ENCODE results near the gene HEBP1. TPM values are rescaled to one million over a fixed set of nuclear protein-coding genes. Genes with fewer than 3 reads are reported as not detected.
A peak's percentile ranks its signal among the peaks of the same experiment; 100 is the strongest.

The HEBP1 gene
- total RNA-seq, 1 experiment from 2014 or later, result 4.1 TPM

- no peak for DNase-seq (ENCODE audit: low read depth)
Observed at GRCh38 chr12:12990700-12991468, 9.2 kb downstream of the HEBP1 start.

GRCh38 chr12:12987421-12987820 lies 12.6 kb downstream of the HEBP1 start:
- DNase-seq (ENCODE audit: low read depth), result no peak

- no peak for DNase-seq (ENCODE audit: low read depth)
Observed at GRCh38 chr12:12986775-12987331, 13.2 kb downstream of the HEBP1 start.

- DNase-seq (ENCODE audit: low read depth), result peak; percentile 6
Observed at GRCh38 chr12:12985817-12986408, 14.2 kb downstream of the HEBP1 start.

- no peak for DNase-seq (ENCODE audit: low read depth)
Observed at GRCh38 chr12:12984149-12984548, 15.9 kb downstream of the HEBP1 start.

- DNase-seq (ENCODE audit: low read depth), result peak; percentile 54
Observed at GRCh38 chr12:12983420-12984035, 16.5 kb downstream of the HEBP1 start.

- no peak for DNase-seq (ENCODE audit: low read depth)
Observed at GRCh38 chr12:12982331-12982730, 17.7 kb downstream of the HEBP1 start.

GRCh38 chr12:12979731-12980259 lies 20.3 kb downstream of the HEBP1 start:
- DNase-seq (ENCODE audit: low read depth), result peak; percentile 48

GRCh38 chr12:12979126-12979525 lies 20.9 kb downstream of the HEBP1 start:
- DNase-seq (ENCODE audit: low read depth), result no peak

- no peak for DNase-seq (ENCODE audit: low read depth)
Observed at GRCh38 chr12:12977231-12977630, 22.8 kb downstream of the HEBP1 start.

GRCh38 chr12:12976366-12976765 lies 23.7 kb downstream of the HEBP1 start:
- DNase-seq (ENCODE audit: low read depth), result peak; percentile 83

- peak; percentile 66 for DNase-seq (ENCODE audit: low read depth)
Observed at GRCh38 chr12:12975322-12976077, 24.6 kb downstream of the HEBP1 start.

GRCh38 chr12:12974211-12974610 lies 25.9 kb downstream of the HEBP1 start:
- peak; percentile 27 for DNase-seq (ENCODE audit: low read depth)

GRCh38 chr12:12973019-12973418 lies 27.0 kb downstream of the HEBP1 start:
- DNase-seq (ENCODE audit: low read depth), result no peak

GRCh38 chr12:12965836-12966235 lies 34.2 kb downstream of the HEBP1 start:
- DNase-seq (ENCODE audit: low read depth), result no peak

- no peak for DNase-seq (ENCODE audit: low read depth)
Observed at GRCh38 chr12:12964255-12964654, 35.8 kb downstream of the HEBP1 start.

GRCh38 chr12:12960639-12961209 lies 39.3 kb downstream of the HEBP1 start:
- no peak for DNase-seq (ENCODE audit: low read depth)

GRCh38 chr12:12958886-12959285 lies 41.2 kb downstream of the HEBP1 start:
- DNase-seq (ENCODE audit: low read depth), result no peak

GRCh38 chr12:12954878-12955625 lies 45.0 kb downstream of the HEBP1 start:
- DNase-seq (ENCODE audit: low read depth), result no peak

GRCh38 chr12:12954356-12954755 lies 45.7 kb downstream of the HEBP1 start:
- DNase-seq (ENCODE audit: low read depth), result no peak

GRCh38 chr12:12952036-12952435 lies 48.0 kb downstream of the HEBP1 start, which contains the start of gene GPRC5D:
Gene GPRC5D, minus strand, starts transcription at chr12:12952170. Its CDS starts 1,786 bp downstream, at chr12:12950384.
- DNase-seq (ENCODE audit: low read depth), result no peak
